Activated CD4-positive, CD25-positive, alpha-beta regulatory T cell (primary cell): ENCODE results near the gene TPM2.
A peak's percentile ranks its signal among the peaks of the same experiment; 100 is the strongest.

Experiments
- DNase-seq, 4 experiments: peaks; one replicate each; lab custom pipeline; 2025; lab: John Stamatoyannopoulos, UW

Gene TPM2

GRCh38 chr9:35679091-35679490 is 10.6 kb downstream of the TPM2 start:
- no peak for DNase-seq

- no peak for DNase-seq
Measured at GRCh38 chr9:35675732-35676392, 13.9 kb downstream of the TPM2 start.

- DNase-seq = no peak
Measured at GRCh38 chr9:35675204-35675603, 14.5 kb downstream of the TPM2 start.

- DNase-seq = no peak
Measured at GRCh38 chr9:35674025-35674361, 15.7 kb downstream of the TPM2 start.

- no peak for DNase-seq
Measured at GRCh38 chr9:35673132-35674024, 16.3 kb downstream of the TPM2 start, which contains the start of gene CA9. Gene CA9 (plus strand): TSS chr9:35673928. CDS start chr9:35673960, 32 bp downstream.

- no peak for DNase-seq
Measured at GRCh38 chr9:35669331-35670145, 20.2 kb downstream of the TPM2 start.

- no peak for DNase-seq
Measured at GRCh38 chr9:35667939-35668338, 21.8 kb downstream of the TPM2 start.

GRCh38 chr9:35666549-35666948 is 23.2 kb downstream of the TPM2 start:
- DNase-seq = no peak

- DNase-seq = no peak
Measured at GRCh38 chr9:35666045-35666444, 23.7 kb downstream of the TPM2 start.

GRCh38 chr9:35665471-35665818 is 24.3 kb downstream of the TPM2 start:
- no peak for DNase-seq

- peak; percentile 20 to 55 (median 37) for DNase-seq
Measured at GRCh38 chr9:35664531-35665470, 24.9 kb downstream of the TPM2 start, which contains the start of gene ARHGEF39. Gene ARHGEF39 (minus strand): TSS chr9:35665195. CDS start chr9:35665169, 26 bp downstream.

GRCh38 chr9:35662437-35662836 is 27.3 kb downstream of the TPM2 start:
- no peak for DNase-seq

GRCh38 chr9:35661756-35662350 is 27.9 kb downstream of the TPM2 start:
- DNase-seq = no peak

GRCh38 chr9:35660966-35661415 is 28.7 kb downstream of the TPM2 start:
- DNase-seq = no peak

- DNase-seq = no peak
Measured at GRCh38 chr9:35659340-35659739, 30.4 kb downstream of the TPM2 start.

- no peak for DNase-seq
Measured at GRCh38 chr9:35658968-35659220, 30.8 kb downstream of the TPM2 start.

GRCh38 chr9:35658137-35658967 is 31.4 kb downstream of the TPM2 start, which contains the start of gene CCDC107:
Gene CCDC107 (plus strand): TSS chr9:35658292. CDS start chr9:35658380, 88 bp downstream.
- DNase-seq = peak; percentile 62 to 73 (median 68)

- DNase-seq = peak; percentile 50 to 79 (median 70)
Measured at GRCh38 chr9:35657546-35658136, 32.1 kb downstream of the TPM2 start, which contains the start of gene RMRP. Gene RMRP (minus strand): TSS chr9:35658019.

- DNase-seq = no peak
Measured at GRCh38 chr9:35656831-35657545, 32.7 kb downstream of the TPM2 start.
